Endothelial cell of umbilical vein (primary cell): ENCODE results near the gene CD8A.

Experiments used
- EZH2 ChIP-seq: IDR thresholded peaks from 2 replicates; pipeline ENCODE4 v1.6.1; 2012; ENCODE audit warnings: borderline replicate concordance, low read depth, mild to moderate bottlenecking, moderate library complexity, low read length, inconsistent platforms; ENCODE audit not compliant: severe bottlenecking
- FOS ChIP-seq: IDR thresholded peaks from 2 replicates; pipeline ENCODE4 v1.6.1; 2011; ENCODE audit warnings: mild to moderate bottlenecking, low read length, moderate library complexity, borderline replicate concordance; ENCODE audit not compliant: insufficient read depth
- MYC ChIP-seq: IDR thresholded peaks from one replicate; pipeline ENCODE4 v1.6.1; 2011; ENCODE audit warnings: mild to moderate bottlenecking, low read depth, low read length
- POLR2A ChIP-seq: IDR thresholded peaks from 2 replicates; pipeline ENCODE4 v1.6.1; 2012; ENCODE audit warnings: low read depth, mild to moderate bottlenecking, control low read depth, low read length
- POLR2AphosphoS5 ChIP-seq: IDR thresholded peaks from 2 replicates; pipeline ENCODE4 v1.6.1; 2012; ENCODE audit warnings: low read depth, mild to moderate bottlenecking, control low read depth, low read length, moderate library complexity; ENCODE audit not compliant: insufficient read depth
- TF ChIP-seq, protein P1 (sequence below), 2 donors: IDR thresholded peaks; 1 replicate in 1 of 2; 2 replicates in 1 of 2; pipeline ENCODE4 v1.5.1; 2011; ENCODE audit warnings: low read length in 2 of 2, mild to moderate bottlenecking in 2 of 2, moderate library complexity in 2 of 2, control low read depth in 1 of 2, inconsistent platforms in 1 of 2, low read depth in 1 of 2; ENCODE audit not compliant: insufficient read depth in 1 of 2; ENCODE audit errors: extremely low read depth in 1 of 2
- TF ChIP-seq, protein P2 (sequence below): IDR thresholded peaks from 2 replicates; pipeline ENCODE4 v1.6.1; 2011; ENCODE audit not compliant: insufficient read depth, insufficient read length

DNA sequence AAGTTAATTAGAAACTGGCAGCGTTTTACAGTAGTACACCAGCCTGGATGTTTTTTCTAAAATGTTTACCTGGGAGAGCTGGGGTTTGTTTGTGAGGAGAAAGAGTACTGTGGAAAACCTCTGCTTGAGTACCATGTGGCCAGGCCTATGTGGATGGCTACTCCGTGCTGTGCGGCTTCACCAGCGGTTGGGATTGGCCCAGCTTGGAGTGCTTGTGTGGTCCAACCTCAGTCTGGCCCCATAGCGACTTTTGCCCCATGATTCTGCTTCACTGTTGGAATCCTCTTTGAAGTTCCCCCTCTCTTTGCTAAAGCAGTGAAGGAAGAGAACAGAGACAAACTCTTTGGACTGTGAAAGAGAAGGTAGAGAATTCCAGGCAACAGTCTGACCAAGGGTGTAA is 15.9 kb downstream of the CD8A start:
- TF ChIP-seq EZH2 (no peak), POLR2A (no peak), POLR2AphosphoS5 (no peak), FOS (no peak), MYC (no peak)
- TF ChIP-seq, protein P1, sequence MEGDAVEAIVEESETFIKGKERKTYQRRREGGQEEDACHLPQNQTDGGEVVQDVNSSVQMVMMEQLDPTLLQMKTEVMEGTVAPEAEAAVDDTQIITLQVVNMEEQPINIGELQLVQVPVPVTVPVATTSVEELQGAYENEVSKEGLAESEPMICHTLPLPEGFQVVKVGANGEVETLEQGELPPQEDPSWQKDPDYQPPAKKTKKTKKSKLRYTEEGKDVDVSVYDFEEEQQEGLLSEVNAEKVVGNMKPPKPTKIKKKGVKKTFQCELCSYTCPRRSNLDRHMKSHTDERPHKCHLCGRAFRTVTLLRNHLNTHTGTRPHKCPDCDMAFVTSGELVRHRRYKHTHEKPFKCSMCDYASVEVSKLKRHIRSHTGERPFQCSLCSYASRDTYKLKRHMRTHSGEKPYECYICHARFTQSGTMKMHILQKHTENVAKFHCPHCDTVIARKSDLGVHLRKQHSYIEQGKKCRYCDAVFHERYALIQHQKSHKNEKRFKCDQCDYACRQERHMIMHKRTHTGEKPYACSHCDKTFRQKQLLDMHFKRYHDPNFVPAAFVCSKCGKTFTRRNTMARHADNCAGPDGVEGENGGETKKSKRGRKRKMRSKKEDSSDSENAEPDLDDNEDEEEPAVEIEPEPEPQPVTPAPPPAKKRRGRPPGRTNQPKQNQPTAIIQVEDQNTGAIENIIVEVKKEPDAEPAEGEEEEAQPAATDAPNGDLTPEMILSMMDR (IDR thresholded peaks at IDR 0.05; ENCODE audit: extremely low read depth in 1 of 2, insufficient read depth in 1 of 2, low read depth in 1 of 2, low read length in 2 of 2), result no peak
- TF ChIP-seq, protein P2, sequence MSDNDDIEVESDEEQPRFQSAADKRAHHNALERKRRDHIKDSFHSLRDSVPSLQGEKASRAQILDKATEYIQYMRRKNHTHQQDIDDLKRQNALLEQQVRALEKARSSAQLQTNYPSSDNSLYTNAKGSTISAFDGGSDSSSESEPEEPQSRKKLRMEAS, result no peak
